ENCODE measurements around the gene NUTM1. TPM values are rescaled to one million over a fixed set of nuclear protein-coding genes. Genes with fewer than 3 reads are reported as not detected.
A peak's percentile ranks its signal among the peaks of the same experiment; 100 is the strongest.
"Not testable (repeated sequence)": the region's sequence is repeated elsewhere in the genome, so short reads cannot be mapped to it uniquely, and the experiment has no call there.

Gene NUTM1
- polyA plus RNA-seq, 4 donors, result 0.04 to 0.08 TPM; not detected in 2

GRCh38 chr15:34362047-34362773 lies 19.1 kb downstream of the NUTM1 start:
- DNase-seq (ENCODE audit: low read depth in 4 of 4, low spot score in 3 of 4), result no peak

- no peak for DNase-seq (ENCODE audit: low read depth in 4 of 4, low spot score in 3 of 4)
Observed at GRCh38 chr15:34364041-34364440, 20.9 kb downstream of the NUTM1 start.

- DNase-seq (ENCODE audit: low read depth in 4 of 4, low spot score in 3 of 4), result no peak
Observed at GRCh38 chr15:34365091-34365825, 22.1 kb downstream of the NUTM1 start.

- no peak for DNase-seq (ENCODE audit: low read depth in 4 of 4, low spot score in 3 of 4)
Observed at GRCh38 chr15:34365836-34366235, 22.7 kb downstream of the NUTM1 start.

GRCh38 chr15:34366271-34367065 lies 23.4 kb downstream of the NUTM1 start:
- peak in 2 of 4 donors; percentile 26 to 47 for DNase-seq (ENCODE audit: low read depth in 4 of 4, low spot score in 3 of 4)

GRCh38 chr15:34367101-34368081 lies 24.3 kb downstream of the NUTM1 start, which contains the start of gene LPCAT4:
TSS of gene LPCAT4 (minus strand) at chr15:34367196. CDS start at chr15:34367100, 96 bp downstream.
- peak; percentile 74 to 79 (median 78) for DNase-seq (ENCODE audit: low read depth in 4 of 4, low spot score in 3 of 4)

GRCh38 chr15:34370129-34370528 lies 27.0 kb downstream of the NUTM1 start:
- DNase-seq (ENCODE audit: low read depth in 4 of 4, low spot score in 3 of 4), result no peak

- DNase-seq (ENCODE audit: low read depth in 4 of 4, low spot score in 3 of 4), result no peak
Observed at GRCh38 chr15:34370643-34371042, 27.5 kb downstream of the NUTM1 start.

GRCh38 chr15:34373951-34374350 lies 30.8 kb downstream of the NUTM1 start:
- DNase-seq (ENCODE audit: low read depth in 4 of 4, low spot score in 3 of 4), result no peak

- no peak for DNase-seq (ENCODE audit: low read depth in 4 of 4, low spot score in 3 of 4)
Observed at GRCh38 chr15:34374816-34375215, 31.7 kb downstream of the NUTM1 start.

GRCh38 chr15:34375541-34375940 lies 32.4 kb downstream of the NUTM1 start:
- DNase-seq (ENCODE audit: low read depth in 4 of 4, low spot score in 3 of 4), result not testable (repeated sequence)

GRCh38 chr15:34376856-34377255 lies 33.7 kb downstream of the NUTM1 start:
- DNase-seq (ENCODE audit: low read depth in 4 of 4, low spot score in 3 of 4), result no peak

GRCh38 chr15:34380491-34380890 lies 37.4 kb downstream of the NUTM1 start:
- not testable (repeated sequence) for DNase-seq (ENCODE audit: low read depth in 4 of 4, low spot score in 3 of 4)

GRCh38 chr15:34381829-34382521 lies 38.9 kb downstream of the NUTM1 start:
- DNase-seq (ENCODE audit: low read depth in 4 of 4, low spot score in 3 of 4), result not testable (repeated sequence)

- DNase-seq (ENCODE audit: low read depth in 4 of 4, low spot score in 3 of 4), result not testable (repeated sequence)
Observed at GRCh38 chr15:34389594-34390086, 46.5 kb downstream of the NUTM1 start.

- DNase-seq (ENCODE audit: low read depth in 4 of 4, low spot score in 3 of 4), result not testable (repeated sequence)
Observed at GRCh38 chr15:34392981-34393380, 49.9 kb downstream of the NUTM1 start.

- DNase-seq (ENCODE audit: low read depth in 4 of 4, low spot score in 3 of 4), result not testable (repeated sequence)
Observed at GRCh38 chr15:34397637-34398259, 54.6 kb downstream of the NUTM1 start.

GRCh38 chr15:34403160-34403598 lies 60.1 kb downstream of the NUTM1 start:
- not testable (repeated sequence) for DNase-seq (ENCODE audit: low read depth in 4 of 4, low spot score in 3 of 4)
